GM12878 (cell line): ENCODE results near the gene SNAPC4. TPM values are rescaled to one million over a fixed set of nuclear protein-coding genes. Genes with fewer than 3 reads are reported as not detected.
A peak's percentile ranks its signal among the peaks of the same experiment; 100 is the strongest.

Experiments
- ATAC-seq: fragments of 200-7000 bp; cut with Tn5 transposase; 3 replicates; pipeline ENCODE4 v1.9.1; 2020; ENCODE audit warnings: mild to moderate bottlenecking, moderate library complexity
- BruUV-seq: library from RNA; stranded (reverse); fragments of 400-500 nt; replicated peaks from 2 replicates; lab custom pipeline; 2021; lab: Mats Ljungman, UMichigan
- CTCF ChIA-PET: fragments of 300-600 bp; sonication (Branson Sonifier 250); formaldehyde crosslinking; extraction: SDS; loops from one replicate; lab custom pipeline; 2021; ENCODE audit warnings: inconsistent platforms; lab: Yijun Ruan, JAX
- POLR2A ChIA-PET: fragments of 350-600 bp; formaldehyde crosslinking; extraction: SDS; loops from one replicate; lab custom pipeline; 2021; ENCODE audit warnings: inconsistent platforms; lab: Charles Lee
- RAD21 ChIA-PET: fragments of 300-600 bp; sonication (Branson Sonifier 250); formaldehyde crosslinking; loops from one replicate; lab custom pipeline; 2023; ENCODE audit warnings: antibody characterized with exemption; ENCODE audit not compliant: unreplicated experiment; lab: Charles Lee
- SMC1A ChIA-PET: fragments of 300-600 bp; sonication (Branson Sonifier 250); formaldehyde crosslinking; loops from one replicate; lab custom pipeline; 2023; ENCODE audit not compliant: unreplicated experiment, uncharacterized antibody; lab: Charles Lee
- DNase-seq: peaks from one replicate; pipeline ENCODE4 v3.0.0-alpha.2; 2011; ENCODE audit warnings: low read depth, low spot score
- FAIRE-seq: peaks from 3 replicates; lab custom pipeline; 2011; peaks lifted over from hg19 to GRCh38; lab: Jason Lieb, UNC
- H2AFZ ChIP-seq: 2 replicates; pipeline ENCODE4 v1.6.0; 2011; ENCODE audit warnings: low read depth, low read length, control low read depth; ENCODE audit not compliant: control insufficient read depth
- H3K27ac ChIP-seq: 2 replicates; pipeline ENCODE4 v1.5.1; 2011; ENCODE audit warnings: control low read depth; ENCODE audit not compliant: control insufficient read depth, insufficient read depth
- H3K27me3 ChIP-seq, 2 experiments: replicated peaks in 1 of 2; 2 replicates each; pipeline versions ENCODE4 v1.6.0 to v1.6.1; 2011; ENCODE audit warnings: low read length in 1 of 2; ENCODE audit not compliant: control insufficient read depth in 2 of 2, insufficient read depth in 2 of 2
- H3K36me3 ChIP-seq, 2 experiments: 2 replicates each; pipeline ENCODE4 v1.5.1; 2011; ENCODE audit warnings: low read length in 1 of 2; ENCODE audit not compliant: control insufficient read depth in 2 of 2, insufficient read depth in 2 of 2
- H3K4me1 ChIP-seq: 2 replicates; pipeline ENCODE4 v1.6.1; 2011; ENCODE audit warnings: mild to moderate bottlenecking, low read length, moderate library complexity, mixed read lengths; ENCODE audit not compliant: control insufficient read depth, insufficient read depth
- H3K4me2 ChIP-seq: 2 replicates; pipeline ENCODE4 v1.6.0; 2011; ENCODE audit warnings: control low read depth; ENCODE audit not compliant: control insufficient read depth, insufficient read depth
- H3K4me3 ChIP-seq: fragments of 200-600 bp; sonication (generic); 2 replicates; pipeline ENCODE4 v1.5.1; 2016
- H3K79me2 ChIP-seq: 2 replicates; pipeline ENCODE4 v1.6.0; 2011; ENCODE audit warnings: low read length; ENCODE audit not compliant: control insufficient read depth, insufficient read depth
- H3K9ac ChIP-seq: 2 replicates; pipeline ENCODE4 v1.8.0; 2011; ENCODE audit warnings: low read length, control low read depth, mixed read lengths; ENCODE audit not compliant: control insufficient read depth, insufficient read depth
- H3K9me3 ChIP-seq: replicated peaks from 3 replicates; pipeline ENCODE4 v1.5.1; 2011; ENCODE audit warnings: mild to moderate bottlenecking, low read length; ENCODE audit not compliant: control insufficient read depth, insufficient read depth
- H4K20me1 ChIP-seq: 2 replicates; pipeline ENCODE4 v1.6.0; 2011; ENCODE audit not compliant: control insufficient read depth, insufficient read depth
- BCL11A ChIP-seq: IDR thresholded peaks from 2 replicates; pipeline ENCODE4 v1.6.1; 2011; ENCODE audit warnings: low read depth, low read length
- CBFB ChIP-seq: IDR thresholded peaks from 2 replicates; pipeline ENCODE4 v1.6.1; 2016; ENCODE audit warnings: antibody characterized with exemption, low read depth
- CHD1 ChIP-seq: IDR thresholded peaks from 2 replicates; pipeline ENCODE4 v1.6.1; 2012; ENCODE audit warnings: low read depth, low read length, improper control_type of control experiment
- EED ChIP-seq: sonication (generic); IDR thresholded peaks from 2 replicates; pipeline ENCODE4 v1.6.1; 2016; ENCODE audit warnings: antibody characterized with exemption, low read depth
- HDGF ChIP-seq: fragments of 450-650 bp; IDR thresholded peaks from 2 replicates; pipeline ENCODE4 v1.6.1; 2016; ENCODE audit warnings: antibody characterized with exemption
- NBN ChIP-seq: fragments of 450-650 bp; IDR thresholded peaks from 2 replicates; pipeline ENCODE4 v1.6.1; 2016
- NFYA ChIP-seq: IDR thresholded peaks from 2 replicates; pipeline ENCODE4 v1.6.1; 2011; ENCODE audit warnings: low read depth, mild to moderate bottlenecking, low read length, improper control_type of control experiment, borderline replicate concordance
- POLR2AphosphoS2 ChIP-seq: IDR thresholded peaks from 2 replicates; pipeline ENCODE4 v1.6.1; 2011; ENCODE audit warnings: low read depth, mild to moderate bottlenecking, low read length, improper control_type of control experiment, moderate library complexity
- RUNX3 ChIP-seq: IDR thresholded peaks from 2 replicates; pipeline ENCODE4 v1.6.1; 2012; ENCODE audit warnings: low read length, inconsistent platforms
- SMAD1 ChIP-seq: fragments of 450-650 bp; IDR thresholded peaks from 2 replicates; pipeline ENCODE4 v1.6.1; 2018; ENCODE audit warnings: mild to moderate bottlenecking, low read depth; ENCODE audit not compliant: partially characterized antibody
- TAF1 ChIP-seq: IDR thresholded peaks from 2 replicates; pipeline ENCODE4 v1.6.1; 2011; ENCODE audit warnings: mild to moderate bottlenecking, low read depth, low read length, borderline replicate concordance
- YY1 ChIP-seq: IDR thresholded peaks from 2 replicates; pipeline ENCODE4 v1.6.1; 2011; ENCODE audit warnings: low read depth, mild to moderate bottlenecking, low read length
- WGBS: methylation state at CpG from one replicate; pipeline ENCODE4 v1.1.6; 2016; ENCODE audit warnings: low lambda C conversion rate; ENCODE audit not compliant: insufficient replicate concordance, insufficient coverage; ENCODE audit errors: missing lambda C conversion rate; 5-methylcytosine and 5-hydroxymethylcytosine counted together
- in situ Hi-C: fragments of 300-500 bp; cut with MboI; formaldehyde crosslinking; loops from 9 replicates; pipeline ENCODE4 v1.14.3; 2018; ENCODE audit warnings: mixed read lengths
- intact Hi-C: fragments of 100-400 bp; cut with micrococcal nuclease; formaldehyde crosslinking; loops from one replicate; pipeline ENCODE4 v1.14.2; 2022; ENCODE audit not compliant: unreplicated experiment
- polyA plus RNA-seq, 11 experiments: library from polyadenylated mRNA; depleted of rRNA in 4 of 11; unstranded in 6 of 11; stranded (reverse) in 5 of 11; fragments of >200 nt; fragmentation: Nextera tagmentation in 4 of 11; fragmentation: Illumina TruSeq in 1 of 11; extraction: Ambion mirVana in 4 of 11; extraction: Trizol in 1 of 11; gene quantifications; 1 replicate in 1 of 11; 2 replicates in 10 of 11; pipeline versions ENCODE4 v1.2.1 to v1.2.3, GENCODE V29; 2011 to 2016; ENCODE audit warnings: inconsistent platforms in 2 of 11, missing spikeins in 2 of 11, low read depth in 1 of 11
- total RNA-seq, 4 experiments: library from RNA; depleted of rRNA in 3 of 4; stranded (reverse); fragments of >200 nt in 3 of 4; fragmentation: Illumina TruSeq in 1 of 4; extraction: Trizol in 1 of 4; gene quantifications; 2 replicates each; pipeline versions ENCODE4 v1.2.1 to v1.2.3, GENCODE V29; 2013 to 2021
- TF ChIP-seq, protein P1 (sequence below): fragments of 450-650 bp; IDR thresholded peaks from 2 replicates; pipeline ENCODE4 v1.6.1; 2017; ENCODE audit warnings: mild to moderate bottlenecking, moderate library complexity
- TF ChIP-seq, protein P2 (sequence below): fragments of 450-650 bp; IDR thresholded peaks from 2 replicates; pipeline ENCODE4 v1.6.1; 2016; ENCODE audit warnings: mild to moderate bottlenecking, moderate library complexity, borderline replicate concordance

The SNAPC4 gene
- total and polyA plus RNA-seq, 10 of the 15 experiments (the other 5 are each of a cell fraction or from before 2014, with no cell fraction given) = 0.42 to 19.8 (median 7.0) TPM

DNA sequence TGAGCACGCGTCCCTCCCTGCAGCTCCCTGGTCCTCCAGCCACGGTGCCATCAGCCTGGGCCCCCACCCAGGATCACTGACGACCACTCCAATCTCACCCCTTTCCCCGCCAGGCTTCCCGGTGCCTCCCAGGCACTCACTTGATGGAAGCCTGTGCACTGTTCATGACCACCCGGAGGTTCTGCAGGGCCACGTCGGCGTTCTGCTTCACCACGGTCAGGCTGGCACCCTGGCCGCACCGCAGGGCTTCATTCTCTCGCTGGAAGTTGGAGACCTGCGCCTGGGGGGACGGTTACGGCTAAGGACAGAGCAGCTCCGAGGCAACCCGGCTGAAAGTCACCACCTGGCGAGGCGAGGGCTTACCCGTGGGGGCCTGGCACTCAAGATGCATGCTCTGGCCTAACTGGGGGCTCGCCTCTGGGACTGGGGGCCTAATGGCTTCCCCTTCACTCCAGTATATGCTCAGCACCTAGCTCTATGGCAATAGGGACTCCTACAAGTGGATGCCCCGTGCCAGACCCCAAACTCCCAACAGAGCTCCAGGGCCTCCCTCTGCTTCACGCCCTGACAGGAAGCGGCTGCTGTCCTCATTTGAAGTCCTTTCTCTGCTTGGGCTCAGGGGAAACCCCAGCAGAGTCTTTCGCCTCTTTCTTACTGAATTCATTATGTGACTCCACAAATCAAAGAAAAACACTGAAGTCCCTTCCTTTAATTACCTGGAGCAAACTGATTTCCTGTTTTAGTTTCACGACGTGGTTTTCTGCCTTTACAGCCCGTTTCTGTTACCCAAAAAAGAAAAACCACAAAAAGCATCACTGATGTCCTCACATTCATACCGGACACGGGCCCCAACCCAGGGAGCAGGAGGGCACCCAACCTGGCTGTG, 4.2 kb upstream of the SNAPC4 start (continued):
- TF ChIP-seq, protein P1, sequence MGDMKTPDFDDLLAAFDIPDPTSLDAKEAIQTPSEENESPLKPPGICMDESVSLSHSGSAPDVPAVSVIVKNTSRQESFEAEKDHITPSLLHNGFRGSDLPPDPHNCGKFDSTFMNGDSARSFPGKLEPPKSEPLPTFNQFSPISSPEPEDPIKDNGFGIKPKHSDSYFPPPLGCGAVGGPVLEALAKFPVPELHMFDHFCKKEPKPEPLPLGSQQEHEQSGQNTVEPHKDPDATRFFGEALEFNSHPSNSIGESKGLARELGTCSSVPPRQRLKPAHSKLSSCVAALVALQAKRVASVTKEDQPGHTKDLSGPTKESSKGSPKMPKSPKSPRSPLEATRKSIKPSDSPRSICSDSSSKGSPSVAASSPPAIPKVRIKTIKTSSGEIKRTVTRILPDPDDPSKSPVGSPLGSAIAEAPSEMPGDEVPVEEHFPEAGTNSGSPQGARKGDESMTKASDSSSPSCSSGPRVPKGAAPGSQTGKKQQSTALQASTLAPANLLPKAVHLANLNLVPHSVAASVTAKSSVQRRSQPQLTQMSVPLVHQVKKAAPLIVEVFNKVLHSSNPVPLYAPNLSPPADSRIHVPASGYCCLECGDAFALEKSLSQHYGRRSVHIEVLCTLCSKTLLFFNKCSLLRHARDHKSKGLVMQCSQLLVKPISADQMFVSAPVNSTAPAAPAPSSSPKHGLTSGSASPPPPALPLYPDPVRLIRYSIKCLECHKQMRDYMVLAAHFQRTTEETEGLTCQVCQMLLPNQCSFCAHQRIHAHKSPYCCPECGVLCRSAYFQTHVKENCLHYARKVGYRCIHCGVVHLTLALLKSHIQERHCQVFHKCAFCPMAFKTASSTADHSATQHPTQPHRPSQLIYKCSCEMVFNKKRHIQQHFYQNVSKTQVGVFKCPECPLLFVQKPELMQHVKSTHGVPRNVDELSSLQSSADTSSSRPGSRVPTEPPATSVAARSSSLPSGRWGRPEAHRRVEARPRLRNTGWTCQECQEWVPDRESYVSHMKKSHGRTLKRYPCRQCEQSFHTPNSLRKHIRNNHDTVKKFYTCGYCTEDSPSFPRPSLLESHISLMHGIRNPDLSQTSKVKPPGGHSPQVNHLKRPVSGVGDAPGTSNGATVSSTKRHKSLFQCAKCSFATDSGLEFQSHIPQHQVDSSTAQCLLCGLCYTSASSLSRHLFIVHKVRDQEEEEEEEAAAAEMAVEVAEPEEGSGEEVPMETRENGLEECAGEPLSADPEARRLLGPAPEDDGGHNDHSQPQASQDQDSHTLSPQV = no peak
- TF ChIP-seq CBFB (0 out of 2 replicates have a peak, but pooled peaks have one; percentile 54), YY1 (no peak)

DNA sequence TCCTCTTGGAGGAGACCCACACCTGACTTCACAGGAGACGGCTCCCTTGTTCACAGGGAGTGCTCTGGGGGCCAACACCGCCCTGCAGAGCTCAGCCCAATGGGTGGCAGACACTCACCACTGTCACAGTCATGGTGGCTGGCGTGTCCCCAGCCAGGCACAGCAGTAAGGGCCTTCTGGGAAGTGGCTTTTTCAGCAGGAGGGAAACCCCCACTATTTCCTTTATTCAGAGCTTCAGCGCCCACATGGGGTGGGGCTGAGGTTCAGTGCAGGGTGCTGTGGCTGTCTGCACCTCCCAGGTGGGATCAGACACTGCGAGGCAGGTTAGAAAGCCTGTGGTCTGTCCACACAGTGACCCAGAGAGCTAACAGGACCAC, 3.6 kb upstream of the SNAPC4 start:
- FAIRE-seq = peak; percentile 65
- H3K4me3 ChIP-seq = peak overlapping the region; percentile 37; the same call in 1 of the 2 replicates
- SMC1A ChIA-PET = no interaction called here
- TF ChIP-seq POLR2AphosphoS2 = peak; percentile 45; the same call in 1 of the 2 replicates
- no peak; the same call in 1 of the 2 replicates for TF ChIP-seq HDGF
- no peak for TF ChIP-seq EED
- TF ChIP-seq SMAD1 = no peak
- no peak for TF ChIP-seq NFYA
- peak; percentile 83 for TF ChIP-seq RUNX3
- TF ChIP-seq, protein P2, sequence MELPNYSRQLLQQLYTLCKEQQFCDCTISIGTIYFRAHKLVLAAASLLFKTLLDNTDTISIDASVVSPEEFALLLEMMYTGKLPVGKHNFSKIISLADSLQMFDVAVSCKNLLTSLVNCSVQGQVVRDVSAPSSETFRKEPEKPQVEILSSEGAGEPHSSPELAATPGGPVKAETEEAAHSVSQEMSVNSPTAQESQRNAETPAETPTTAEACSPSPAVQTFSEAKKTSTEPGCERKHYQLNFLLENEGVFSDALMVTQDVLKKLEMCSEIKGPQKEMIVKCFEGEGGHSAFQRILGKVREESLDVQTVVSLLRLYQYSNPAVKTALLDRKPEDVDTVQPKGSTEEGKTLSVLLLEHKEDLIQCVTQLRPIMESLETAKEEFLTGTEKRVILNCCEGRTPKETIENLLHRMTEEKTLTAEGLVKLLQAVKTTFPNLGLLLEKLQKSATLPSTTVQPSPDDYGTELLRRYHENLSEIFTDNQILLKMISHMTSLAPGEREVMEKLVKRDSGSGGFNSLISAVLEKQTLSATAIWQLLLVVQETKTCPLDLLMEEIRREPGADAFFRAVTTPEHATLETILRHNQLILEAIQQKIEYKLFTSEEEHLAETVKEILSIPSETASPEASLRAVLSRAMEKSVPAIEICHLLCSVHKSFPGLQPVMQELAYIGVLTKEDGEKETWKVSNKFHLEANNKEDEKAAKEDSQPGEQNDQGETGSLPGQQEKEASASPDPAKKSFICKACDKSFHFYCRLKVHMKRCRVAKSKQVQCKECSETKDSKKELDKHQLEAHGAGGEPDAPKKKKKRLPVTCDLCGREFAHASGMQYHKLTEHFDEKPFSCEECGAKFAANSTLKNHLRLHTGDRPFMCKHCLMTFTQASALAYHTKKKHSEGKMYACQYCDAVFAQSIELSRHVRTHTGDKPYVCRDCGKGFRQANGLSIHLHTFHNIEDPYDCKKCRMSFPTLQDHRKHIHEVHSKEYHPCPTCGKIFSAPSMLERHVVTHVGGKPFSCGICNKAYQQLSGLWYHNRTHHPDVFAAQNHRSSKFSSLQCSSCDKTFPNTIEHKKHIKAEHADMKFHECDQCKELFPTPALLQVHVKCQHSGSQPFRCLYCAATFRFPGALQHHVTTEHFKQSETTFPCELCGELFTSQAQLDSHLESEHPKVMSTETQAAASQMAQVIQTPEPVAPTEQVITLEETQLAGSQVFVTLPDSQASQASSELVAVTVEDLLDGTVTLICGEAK = no peak
- TF ChIP-seq TAF1 = no peak
- TF ChIP-seq NBN = peak; percentile 32; the same call in 1 of the 2 replicates
- no peak for TF ChIP-seq CHD1
- 0 out of 2 replicates have a peak, but pooled peaks have one; percentile 32 for TF ChIP-seq BCL11A

More for the DNA sequence above, 3.6 kb upstream of the SNAPC4 start:
- WGBS = 7% methylated on average over 5 of the region's 5 CpGs
- H2AFZ ChIP-seq = no peak overlapping the region
- BruUV-seq = no TSS peak
- H3K36me3 ChIP-seq = peaks cover 7 to 18% of the 10 kb centered on the region in 2 experiments; a peak in 3 of 4 replicates
- H3K9me3 ChIP-seq = no peaks in the 10 kb centered on the region
- RAD21 ChIA-PET = interaction anchor here (0.7 to 1.3 kb wide), 4 partner anchors 35 to 491 kb away, joined by 3 to 8 read pairs (median 6); partner anchors contain the start of gene DNLZ
- H4K20me1 ChIP-seq = no peaks in the 10 kb centered on the region
- peak; percentile 51 for DNase-seq
- H3K4me2 ChIP-seq = peak overlapping the region; percentile 90
- in situ Hi-C loops (no loop called here), intact Hi-C loops (no loop called here)
- ATAC-seq = peak; percentile 78
- H3K27me3 ChIP-seq = no peaks in the 10 kb centered on the region
- CTCF ChIA-PET = interaction anchor here (0.6 to 1.1 kb wide), 3 partner anchors 12 to 233 kb away, joined by 3 to 5 read pairs (median 3); no protein-coding TSS in a partner anchor
- POLR2A ChIA-PET = interaction anchor here (1.8 to 1.9 kb wide), 2 partner anchors 31 to 40 kb away, joined by 5 to 10 read pairs; partner anchors contain the start of gene DNLZ
- H3K79me2 ChIP-seq = peaks cover 32% of the 10 kb centered on the region
- H3K9ac ChIP-seq = peak overlapping the region; percentile 65
- H3K4me1 ChIP-seq = peaks cover 41% of the 10 kb centered on the region
- peak overlapping the region; percentile 92 for H3K27ac ChIP-seq
